ENCODE results near the gene TIFAB.

DNA sequence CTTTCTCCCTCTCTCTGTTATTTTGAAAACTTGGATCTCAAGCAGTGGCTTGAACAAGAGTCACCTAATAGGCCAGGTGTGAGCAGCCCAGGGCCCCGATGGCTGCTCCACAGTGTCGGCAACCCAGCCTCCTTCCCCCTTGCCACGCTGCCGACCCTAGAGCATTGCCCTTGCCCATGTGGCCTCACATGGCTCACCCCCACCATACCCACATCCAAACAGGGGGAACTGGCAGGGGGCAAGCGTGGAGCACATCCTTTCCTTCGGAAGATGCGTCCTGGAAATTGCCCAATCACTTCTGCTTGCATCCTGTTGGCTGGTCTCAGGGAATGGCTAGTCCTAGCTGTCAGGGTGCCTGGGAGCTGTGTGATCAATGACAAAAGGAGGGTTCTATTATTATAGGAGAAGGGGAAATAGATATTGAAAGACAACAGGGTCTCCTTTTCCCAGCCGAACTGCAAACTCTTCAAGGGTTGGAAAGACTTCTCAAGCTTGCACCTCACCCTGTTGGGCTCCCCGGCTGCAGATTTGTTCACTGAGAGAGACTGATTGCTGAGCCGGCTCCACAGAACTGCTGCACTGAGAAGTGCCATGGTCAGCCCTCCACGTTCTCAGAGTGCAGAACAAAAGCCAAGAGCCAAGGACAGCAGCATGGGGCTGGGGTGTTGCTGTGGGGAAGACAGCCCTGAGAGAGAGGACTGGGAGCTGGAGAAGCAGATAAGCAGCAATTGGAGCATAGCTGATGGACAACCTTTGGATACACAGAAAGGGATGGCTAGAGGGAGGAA lies 8.3 kb upstream of the TIFAB start:
- TF ChIP-seq, protein P1, sequence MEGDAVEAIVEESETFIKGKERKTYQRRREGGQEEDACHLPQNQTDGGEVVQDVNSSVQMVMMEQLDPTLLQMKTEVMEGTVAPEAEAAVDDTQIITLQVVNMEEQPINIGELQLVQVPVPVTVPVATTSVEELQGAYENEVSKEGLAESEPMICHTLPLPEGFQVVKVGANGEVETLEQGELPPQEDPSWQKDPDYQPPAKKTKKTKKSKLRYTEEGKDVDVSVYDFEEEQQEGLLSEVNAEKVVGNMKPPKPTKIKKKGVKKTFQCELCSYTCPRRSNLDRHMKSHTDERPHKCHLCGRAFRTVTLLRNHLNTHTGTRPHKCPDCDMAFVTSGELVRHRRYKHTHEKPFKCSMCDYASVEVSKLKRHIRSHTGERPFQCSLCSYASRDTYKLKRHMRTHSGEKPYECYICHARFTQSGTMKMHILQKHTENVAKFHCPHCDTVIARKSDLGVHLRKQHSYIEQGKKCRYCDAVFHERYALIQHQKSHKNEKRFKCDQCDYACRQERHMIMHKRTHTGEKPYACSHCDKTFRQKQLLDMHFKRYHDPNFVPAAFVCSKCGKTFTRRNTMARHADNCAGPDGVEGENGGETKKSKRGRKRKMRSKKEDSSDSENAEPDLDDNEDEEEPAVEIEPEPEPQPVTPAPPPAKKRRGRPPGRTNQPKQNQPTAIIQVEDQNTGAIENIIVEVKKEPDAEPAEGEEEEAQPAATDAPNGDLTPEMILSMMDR (IDR thresholded peaks at IDR 0.05): no peak
- no peak for TF ChIP-seq POLR2A (IDR thresholded peaks at IDR 0.05)
